Right cardiac atrium (tissue), 5 donors: Measurements from ENCODE around the gene PLD2. TPM values are rescaled to one million over a fixed set of nuclear protein-coding genes. Genes with fewer than 3 reads are reported as not detected.

ENCODE experiments used
- polyA plus RNA-seq: library from polyadenylated mRNA; stranded (reverse); fragments of 200-250 nt; gene quantifications from one replicate; pipeline ENCODE4 v1.2.3, GENCODE V29; 2013
- total RNA-seq, 4 donors: library from RNA; stranded (reverse); fragmentation: NEBNext Ultra II Directional; extraction: Animal tissue kit (Norgen Biotek cat#: 25700); gene quantifications; one replicate each; pipeline ENCODE4 v1.2.1, GENCODE V29; 2021
- donor health status: healthy with polysubstance abuse.
- donor health status: DM: no; HTN: yes; CAD: no.
- donor health status: DM: no; HTN: no; CAD: no.
- donor health status: DM: no; HTN: yes; CAD: no; lungs with severe emphysema.
- donor health status: DM: yes; HTN: yes; CAD: no.

Gene PLD2
- total and polyA plus RNA-seq, 5 donors = 10.0 to 15.3 (median 13.4) TPM

Other genes with a start within 250 kb of the PLD2 start
- gene GGT6, start 246.6 kb upstream of the PLD2 start, total RNA-seq = not detected
- not detected for gene GGT6, start 246.6 kb upstream of the PLD2 start, polyA plus RNA-seq
- 10 to 100 TPM; 10.7 to 20.8 (median 14.2) TPM for gene SMTNL2, start 222.6 kb upstream of the PLD2 start, total RNA-seq
- 5.8 TPM for gene SMTNL2, start 222.6 kb upstream of the PLD2 start, polyA plus RNA-seq
- 1 to 10 TPM in 2 of 4 donors, under 1 TPM in 1, not detected in 1; 0.91 to 2.0 (median 1.0) TPM for gene ALOX15, start 165.5 kb upstream of the PLD2 start, total RNA-seq
- gene ALOX15, start 165.5 kb upstream of the PLD2 start, polyA plus RNA-seq = 0.05 TPM
- 10 to 100 TPM; 29.7 to 40.9 (median 36.7) TPM for gene PELP1, start 103.0 kb upstream of the PLD2 start, total RNA-seq
- gene PELP1, start 103.0 kb upstream of the PLD2 start, polyA plus RNA-seq = 21.1 TPM
- 10 to 100 TPM; 21.6 to 35.1 (median 25.5) TPM for gene ARRB2, start 96.5 kb upstream of the PLD2 start, total RNA-seq
- gene ARRB2, start 96.5 kb upstream of the PLD2 start, polyA plus RNA-seq = 17.0 TPM
- 10 to 100 TPM; 17.8 to 21.6 (median 21.0) TPM for gene MED11, start 75.7 kb upstream of the PLD2 start, total RNA-seq
- 47.6 TPM for gene MED11, start 75.7 kb upstream of the PLD2 start, polyA plus RNA-seq
- gene ZMYND15, start 67.3 kb upstream of the PLD2 start, total RNA-seq = under 1 TPM; 0.20 to 0.53 (median 0.33) TPM
- gene ZMYND15, start 67.3 kb upstream of the PLD2 start, polyA plus RNA-seq = 0.23 TPM
- 1 to 10 TPM; 5.0 to 6.3 (median 5.5) TPM for gene CXCL16, start 67.2 kb upstream of the PLD2 start, total RNA-seq
- 2.5 TPM for gene CXCL16, start 67.2 kb upstream of the PLD2 start, polyA plus RNA-seq
- gene TM4SF5, start 35.3 kb upstream of the PLD2 start, total RNA-seq = not detected
- not detected for gene TM4SF5, start 35.3 kb upstream of the PLD2 start, polyA plus RNA-seq
- gene VMO1, start 20.8 kb upstream of the PLD2 start, total RNA-seq = 1 to 10 TPM in 3 of 4 donors, under 1 TPM in 1; 0.45 to 1.6 (median 1.4) TPM
- gene VMO1, start 20.8 kb upstream of the PLD2 start, polyA plus RNA-seq = 0.70 TPM
- not detected for gene GLTPD2, start 18.2 kb upstream of the PLD2 start, total RNA-seq
- not detected for gene GLTPD2, start 18.2 kb upstream of the PLD2 start, polyA plus RNA-seq
- gene PSMB6, start 11.0 kb upstream of the PLD2 start, total RNA-seq = 100 to 1,000 TPM; 149 to 163 (median 151) TPM
- gene PSMB6, start 11.0 kb upstream of the PLD2 start, polyA plus RNA-seq = 234 TPM
- 10 to 100 TPM; 44.5 to 54.7 (median 49.3) TPM for gene MINK1, start 26.2 kb downstream of the PLD2 start, total RNA-seq
- gene MINK1, start 26.2 kb downstream of the PLD2 start, polyA plus RNA-seq = 31.1 TPM
- 1 to 10 TPM; 2.7 to 3.3 (median 2.8) TPM for gene C17orf107, start 92.4 kb downstream of the PLD2 start, total RNA-seq
- 3.6 TPM for gene C17orf107, start 92.4 kb downstream of the PLD2 start, polyA plus RNA-seq
- gene CHRNE, start 95.9 kb downstream of the PLD2 start, total RNA-seq = 100 to 1,000 TPM in 1 of 4 donors, 10 to 100 TPM in 3; 57.6 to 106 (median 68.9) TPM
- gene CHRNE, start 95.9 kb downstream of the PLD2 start, polyA plus RNA-seq = 63.6 TPM
- under 1 TPM in 1 of 4 donors, not detected in 3; 0.23 TPM for gene GP1BA, start 125.1 kb downstream of the PLD2 start, total RNA-seq
- gene GP1BA, start 125.1 kb downstream of the PLD2 start, polyA plus RNA-seq = 0.16 TPM
- 100 to 1,000 TPM; 162 to 230 (median 202) TPM for gene SLC25A11, start 132.9 kb downstream of the PLD2 start, total RNA-seq
- 200 TPM for gene SLC25A11, start 132.9 kb downstream of the PLD2 start, polyA plus RNA-seq
- 100 to 1,000 TPM in 1 of 4 donors, 10 to 100 TPM in 3; 76.6 to 108 (median 87.5) TPM for gene RNF167, start 133.1 kb downstream of the PLD2 start, total RNA-seq
- 124 TPM for gene RNF167, start 133.1 kb downstream of the PLD2 start, polyA plus RNA-seq
- gene PFN1, start 141.4 kb downstream of the PLD2 start, total RNA-seq = 100 to 1,000 TPM; 148 to 229 (median 201) TPM
- 180 TPM for gene PFN1, start 141.4 kb downstream of the PLD2 start, polyA plus RNA-seq
- 100 to 1,000 TPM; 198 to 695 (median 246) TPM for gene ENO3, start 144.0 kb downstream of the PLD2 start, total RNA-seq
- gene ENO3, start 144.0 kb downstream of the PLD2 start, polyA plus RNA-seq = 455 TPM
- gene SPAG7, start 160.7 kb downstream of the PLD2 start, total RNA-seq = 100 to 1,000 TPM; 106 to 133 (median 117) TPM
- gene SPAG7, start 160.7 kb downstream of the PLD2 start, polyA plus RNA-seq = 164 TPM
- gene CAMTA2, start 180.5 kb downstream of the PLD2 start, total RNA-seq = 10 to 100 TPM; 35.3 to 44.4 (median 40.3) TPM
- gene CAMTA2, start 180.5 kb downstream of the PLD2 start, polyA plus RNA-seq = 43.5 TPM
- gene INCA1, start 190.4 kb downstream of the PLD2 start, total RNA-seq = 1 to 10 TPM; 2.2 to 3.8 (median 3.2) TPM
- gene INCA1, start 190.4 kb downstream of the PLD2 start, polyA plus RNA-seq = 5.0 TPM
- 100 to 1,000 TPM; 519 to 727 (median 570) TPM for gene KIF1C, start 190.8 kb downstream of the PLD2 start, total RNA-seq
- gene KIF1C, start 190.8 kb downstream of the PLD2 start, polyA plus RNA-seq = 406 TPM
- not detected for gene SLC52A1, start 228.3 kb downstream of the PLD2 start, total RNA-seq
- not detected for gene SLC52A1, start 228.3 kb downstream of the PLD2 start, polyA plus RNA-seq